ENCODE measurements around the gene ZRANB1.

The ZRANB1 gene

DNA sequence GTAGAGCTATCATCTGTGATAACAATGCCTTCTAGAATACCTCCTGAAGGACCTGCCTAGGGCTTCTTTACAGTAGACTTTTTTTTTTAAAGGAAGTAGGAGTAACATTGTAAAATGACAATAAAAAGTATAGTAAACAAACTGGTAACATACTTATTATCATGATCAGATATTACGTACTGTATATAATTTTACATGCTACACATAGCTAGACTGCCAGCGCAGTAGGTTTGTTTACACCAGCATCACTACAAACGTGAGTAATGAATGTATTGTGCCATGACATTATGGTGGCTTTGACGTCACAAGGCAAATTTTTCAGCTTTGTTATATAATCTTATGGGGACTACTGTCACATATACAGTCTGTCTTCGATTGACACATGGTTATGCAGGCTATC, 15.4 kb upstream of the ZRANB1 start:
- Histone ChIP-seq H3K9me3 (ENCODE audit: low read length) (no peaks in the 10 kb centered on the region), H3K9ac (ENCODE audit: low read length) (no peak overlapping the region), H4K20me1 (ENCODE audit: insufficient read depth, low read length) (no peaks in the 10 kb centered on the region), H2AFZ (ENCODE audit: low read length) (no peak overlapping the region), H3K27me3 (ENCODE audit: insufficient read depth, low read length) (no peaks in the 10 kb centered on the region), H3K36me3 (ENCODE audit: insufficient read depth, low read length) (peaks cover 18% of the 10 kb centered on the region; the same call in 1 of the 2 replicates), H3K27ac (ENCODE audit: low read depth, low read length, poor library complexity, severe bottlenecking) (no peak overlapping the region), H3K4me2 (ENCODE audit: low read length) (no peak overlapping the region), H3K4me1 (ENCODE audit: insufficient read depth, low read length, severe bottlenecking) (no peaks in the 10 kb centered on the region), H3K4me3 (ENCODE audit: low read depth, low read length, poor library complexity, severe bottlenecking) (no peak overlapping the region), H3K9me2 (ENCODE audit: low read depth, low read length) (no peaks in the 10 kb centered on the region), H3F3A (ENCODE audit: insufficient read depth, low read length) (no peaks in the 10 kb centered on the region), H3K79me2 (ENCODE audit: insufficient read depth, low read length) (peaks cover 79% of the 10 kb centered on the region)
- TF ChIP-seq EZH2 (IDR thresholded peaks at IDR 0.05; ENCODE audit: borderline replicate concordance, low read length): no peak
- TF ChIP-seq, protein P1, sequence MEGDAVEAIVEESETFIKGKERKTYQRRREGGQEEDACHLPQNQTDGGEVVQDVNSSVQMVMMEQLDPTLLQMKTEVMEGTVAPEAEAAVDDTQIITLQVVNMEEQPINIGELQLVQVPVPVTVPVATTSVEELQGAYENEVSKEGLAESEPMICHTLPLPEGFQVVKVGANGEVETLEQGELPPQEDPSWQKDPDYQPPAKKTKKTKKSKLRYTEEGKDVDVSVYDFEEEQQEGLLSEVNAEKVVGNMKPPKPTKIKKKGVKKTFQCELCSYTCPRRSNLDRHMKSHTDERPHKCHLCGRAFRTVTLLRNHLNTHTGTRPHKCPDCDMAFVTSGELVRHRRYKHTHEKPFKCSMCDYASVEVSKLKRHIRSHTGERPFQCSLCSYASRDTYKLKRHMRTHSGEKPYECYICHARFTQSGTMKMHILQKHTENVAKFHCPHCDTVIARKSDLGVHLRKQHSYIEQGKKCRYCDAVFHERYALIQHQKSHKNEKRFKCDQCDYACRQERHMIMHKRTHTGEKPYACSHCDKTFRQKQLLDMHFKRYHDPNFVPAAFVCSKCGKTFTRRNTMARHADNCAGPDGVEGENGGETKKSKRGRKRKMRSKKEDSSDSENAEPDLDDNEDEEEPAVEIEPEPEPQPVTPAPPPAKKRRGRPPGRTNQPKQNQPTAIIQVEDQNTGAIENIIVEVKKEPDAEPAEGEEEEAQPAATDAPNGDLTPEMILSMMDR (IDR thresholded peaks at IDR 0.05; ENCODE audit: low read length): no peak

DNA sequence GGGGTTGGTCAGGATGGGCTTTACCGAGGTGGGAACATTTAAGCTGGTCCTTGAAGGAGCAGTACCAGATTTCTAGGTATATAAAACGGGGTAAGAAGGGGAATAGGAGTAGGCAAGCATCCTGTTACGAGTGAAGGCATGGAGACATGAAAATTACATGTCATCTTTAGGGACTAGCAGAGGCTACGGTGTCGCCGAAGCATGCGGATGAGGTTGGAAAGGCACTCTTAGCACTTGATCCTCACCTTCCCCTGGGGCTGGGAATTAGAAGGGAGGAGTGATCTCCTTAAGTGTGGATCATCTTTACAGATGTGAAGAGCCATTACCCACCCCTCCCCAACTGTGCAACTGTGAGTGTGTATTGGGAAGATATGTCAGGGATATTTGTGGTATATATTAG, 13.8 kb upstream of the ZRANB1 start:
- no peaks in the 10 kb centered on the region for H3K9me2 ChIP-seq (ENCODE audit: low read depth, low read length)
- H3K9me3 ChIP-seq (ENCODE audit: low read length): no peaks in the 10 kb centered on the region
- TF ChIP-seq, protein P1 (IDR thresholded peaks at IDR 0.05; ENCODE audit: low read length): no peak
- TF ChIP-seq EZH2 (IDR thresholded peaks at IDR 0.05; ENCODE audit: borderline replicate concordance, low read length): no peak
- no peaks in the 10 kb centered on the region for H4K20me1 ChIP-seq (ENCODE audit: insufficient read depth, low read length)
- no peak overlapping the region for H2AFZ ChIP-seq (ENCODE audit: low read length)
- H3K79me2 ChIP-seq (ENCODE audit: insufficient read depth, low read length): peaks cover 77% of the 10 kb centered on the region
- no peak overlapping the region for H3K27ac ChIP-seq (ENCODE audit: low read depth, low read length, poor library complexity, severe bottlenecking)
- H3K4me3 ChIP-seq (ENCODE audit: low read depth, low read length, poor library complexity, severe bottlenecking): no peak overlapping the region
- no peak overlapping the region for H3K9ac ChIP-seq (ENCODE audit: low read length)
- no peaks in the 10 kb centered on the region for H3F3A ChIP-seq (ENCODE audit: insufficient read depth, low read length)
- peaks cover 21% of the 10 kb centered on the region for H3K36me3 ChIP-seq (ENCODE audit: insufficient read depth, low read length)
- H3K27me3 ChIP-seq (ENCODE audit: insufficient read depth, low read length): no peaks in the 10 kb centered on the region
- no peak overlapping the region for H3K4me2 ChIP-seq (ENCODE audit: low read length)
- H3K4me1 ChIP-seq (ENCODE audit: insufficient read depth, low read length, severe bottlenecking): no peaks in the 10 kb centered on the region

DNA sequence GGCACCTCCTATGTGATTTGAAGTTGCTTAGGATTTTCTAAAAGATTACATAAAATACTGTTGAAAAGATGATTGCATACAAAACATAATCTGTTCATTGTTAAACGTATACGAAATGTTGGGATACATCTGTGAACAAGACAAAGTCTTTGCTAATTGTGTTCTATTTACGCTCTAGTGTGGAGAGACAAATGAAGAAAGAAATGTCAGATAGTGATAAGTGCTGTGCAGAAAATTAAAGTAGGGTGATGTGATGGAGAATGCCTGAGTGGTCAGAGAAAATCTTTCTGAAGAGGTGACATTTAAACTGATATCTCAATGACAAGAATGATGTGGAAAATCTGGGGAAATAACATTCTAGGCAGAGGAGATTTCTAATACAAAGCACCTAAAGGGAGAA, 13.4 kb upstream of the ZRANB1 start:
- no peaks in the 10 kb centered on the region for H4K20me1 ChIP-seq (ENCODE audit: insufficient read depth, low read length)
- H3K9me3 ChIP-seq (ENCODE audit: low read length): no peaks in the 10 kb centered on the region
- H3F3A ChIP-seq (ENCODE audit: insufficient read depth, low read length): no peaks in the 10 kb centered on the region
- H3K27me3 ChIP-seq (ENCODE audit: insufficient read depth, low read length): no peaks in the 10 kb centered on the region
- H3K27ac ChIP-seq (ENCODE audit: low read depth, low read length, poor library complexity, severe bottlenecking): no peak overlapping the region
- H2AFZ ChIP-seq (ENCODE audit: low read length): no peak overlapping the region
- no peak overlapping the region for H3K4me3 ChIP-seq (ENCODE audit: low read depth, low read length, poor library complexity, severe bottlenecking)
- H3K9me2 ChIP-seq (ENCODE audit: low read depth, low read length): no peaks in the 10 kb centered on the region
- H3K4me1 ChIP-seq (ENCODE audit: insufficient read depth, low read length, severe bottlenecking): no peaks in the 10 kb centered on the region
- no peak overlapping the region for H3K4me2 ChIP-seq (ENCODE audit: low read length)
- H3K9ac ChIP-seq (ENCODE audit: low read length): no peak overlapping the region
- H3K36me3 ChIP-seq (ENCODE audit: insufficient read depth, low read length): peaks cover 18% of the 10 kb centered on the region
- H3K79me2 ChIP-seq (ENCODE audit: insufficient read depth, low read length): peaks cover 77% of the 10 kb centered on the region
- TF ChIP-seq EZH2 (IDR thresholded peaks at IDR 0.05; ENCODE audit: borderline replicate concordance, low read length): no peak
- TF ChIP-seq, protein P1 (IDR thresholded peaks at IDR 0.05; ENCODE audit: low read length): no peak

Measured in OCI-LY1 (cell line).